ENCODE measurements around the gene SVOP. TPM values are rescaled to one million over a fixed set of nuclear protein-coding genes. Genes with fewer than 3 reads are reported as not detected.

The SVOP gene
- total and polyA plus RNA-seq, 4 donors = 8.7 to 33.5 (median 29.5) TPM

DNA sequence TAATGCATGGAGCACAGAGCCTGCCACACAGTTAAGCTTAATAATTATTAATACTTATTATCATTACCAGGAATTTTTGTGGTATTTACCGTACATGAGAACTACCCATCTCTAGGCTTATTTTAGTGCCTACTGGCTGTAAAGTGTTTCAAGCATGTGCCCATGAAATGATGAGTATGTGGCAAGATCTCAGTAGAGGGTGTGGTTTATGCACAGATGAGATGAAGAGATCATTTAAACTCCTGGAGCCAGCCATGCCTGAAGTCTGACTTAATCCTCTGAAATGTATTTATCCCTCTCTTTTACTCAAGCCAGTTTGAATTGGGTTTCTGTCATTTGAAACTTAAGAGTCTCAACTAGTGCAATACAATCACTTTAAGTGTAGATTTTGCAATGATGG is 80.7 kb downstream of the SVOP start:
- Histone ChIP-seq H3K4me1 (ENCODE audit: control insufficient read depth, insufficient read depth, low read length) (no peaks in the 10 kb centered on the region), H3K27me3 (ENCODE audit: control insufficient read depth, insufficient read depth, low read length) (no peaks in the 10 kb centered on the region), H3K4me3 (ENCODE audit: low read depth, low read length) (no peak overlapping the region), H3K27ac (ENCODE audit: low read depth, low read length) (no peak overlapping the region), H3K36me3 (ENCODE audit: control insufficient read depth, insufficient read depth, low read length) (peaks cover 15% of the 10 kb centered on the region), H3K9me3 (ENCODE audit: control insufficient read depth, insufficient read depth, low read length) (no peaks in the 10 kb centered on the region)
- no peak for DNase-seq (ENCODE audit: low read depth in 4 of 6, low spot score in 6 of 6)
- no CpG with 5 or more reads among the region's 1 CpG for WGBS (ENCODE audit: insufficient coverage)

- H3K9me3 ChIP-seq (ENCODE audit: control insufficient read depth, insufficient read depth, low read length) = no peaks in the 10 kb centered on the region
- 70% methylated on average over 1 of the region's 1 CpG for WGBS (ENCODE audit: insufficient coverage)
- no peaks in the 10 kb centered on the region for H3K27me3 ChIP-seq (ENCODE audit: control insufficient read depth, insufficient read depth, low read length)
- no peak overlapping the region for H3K4me3 ChIP-seq (ENCODE audit: low read depth, low read length)
- H3K4me1 ChIP-seq (ENCODE audit: control insufficient read depth, insufficient read depth, low read length) = no peaks in the 10 kb centered on the region
- H3K27ac ChIP-seq (ENCODE audit: low read depth, low read length) = no peak overlapping the region
- peaks cover 15% of the 10 kb centered on the region for H3K36me3 ChIP-seq (ENCODE audit: control insufficient read depth, insufficient read depth, low read length)
- peak in 1 of 6 donors; percentile 14 for DNase-seq (ENCODE audit: low read depth in 4 of 6, low spot score in 6 of 6)
Observed at GRCh38 chr12:108939594-108939993, 81.3 kb downstream of the SVOP start.

DNA sequence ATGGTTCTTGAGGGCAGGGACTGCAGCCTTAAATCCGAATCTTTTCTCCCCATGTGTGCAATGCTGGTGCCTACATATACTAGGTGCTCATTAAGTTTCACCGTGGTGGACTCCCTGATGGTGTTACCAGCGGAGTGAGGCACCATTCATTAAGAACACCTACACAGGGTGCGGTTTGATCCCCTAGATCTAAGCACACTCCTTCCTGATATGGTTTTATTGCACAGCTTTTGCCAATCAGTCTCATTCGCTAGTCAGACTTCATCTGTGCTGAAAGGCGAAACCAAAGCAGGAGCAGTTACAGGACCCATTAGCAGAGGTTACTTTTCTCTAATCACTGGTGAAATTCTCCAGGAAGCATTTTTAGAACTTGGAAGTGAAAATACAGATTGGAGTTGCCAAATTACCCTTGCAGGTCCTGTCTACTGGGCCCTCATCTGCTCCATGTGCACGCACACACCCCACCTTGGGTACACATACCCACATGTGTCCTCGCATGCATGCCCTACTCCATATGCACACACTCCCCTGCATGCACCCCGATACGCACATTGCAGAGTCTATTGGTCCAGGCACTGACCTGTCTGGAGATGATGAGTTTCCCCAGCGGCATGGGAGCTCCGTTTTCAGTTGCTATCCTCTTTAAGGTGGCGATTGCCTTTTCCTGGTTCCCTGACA is 82.5 kb downstream of the SVOP start:
- H3K27me3 ChIP-seq (ENCODE audit: control insufficient read depth, insufficient read depth, low read length) = no peaks in the 10 kb centered on the region
- no peak overlapping the region for H3K4me3 ChIP-seq (ENCODE audit: low read depth, low read length)
- WGBS (ENCODE audit: insufficient coverage) = 86% methylated on average over 13 of the region's 13 CpGs
- no peaks in the 10 kb centered on the region for H3K4me1 ChIP-seq (ENCODE audit: control insufficient read depth, insufficient read depth, low read length)
- peaks cover 8% of the 10 kb centered on the region for H3K36me3 ChIP-seq (ENCODE audit: control insufficient read depth, insufficient read depth, low read length)
- no peak for DNase-seq (ENCODE audit: low read depth in 4 of 6, low spot score in 6 of 6)
- no peak overlapping the region for H3K27ac ChIP-seq (ENCODE audit: low read depth, low read length)
- no peaks in the 10 kb centered on the region for H3K9me3 ChIP-seq (ENCODE audit: control insufficient read depth, insufficient read depth, low read length)

GRCh38 chr12:108935159-108935763 is 85.6 kb downstream of the SVOP start:
- peak in 1 of 6 donors; percentile 24 for DNase-seq (ENCODE audit: low read depth in 4 of 6, low spot score in 6 of 6)
- no peaks in the 10 kb centered on the region for H3K27me3 ChIP-seq (ENCODE audit: control insufficient read depth, insufficient read depth, low read length)
- H3K27ac ChIP-seq (ENCODE audit: low read depth, low read length) = no peak overlapping the region
- no peaks in the 10 kb centered on the region for H3K4me1 ChIP-seq (ENCODE audit: control insufficient read depth, insufficient read depth, low read length)
- no peaks in the 10 kb centered on the region for H3K9me3 ChIP-seq (ENCODE audit: control insufficient read depth, insufficient read depth, low read length)
- WGBS (ENCODE audit: insufficient coverage) = 73% methylated on average over 3 of the region's 7 CpGs
- peaks cover 2% of the 10 kb centered on the region for H3K36me3 ChIP-seq (ENCODE audit: control insufficient read depth, insufficient read depth, low read length)
- H3K4me3 ChIP-seq (ENCODE audit: low read depth, low read length) = no peak overlapping the region

DNA sequence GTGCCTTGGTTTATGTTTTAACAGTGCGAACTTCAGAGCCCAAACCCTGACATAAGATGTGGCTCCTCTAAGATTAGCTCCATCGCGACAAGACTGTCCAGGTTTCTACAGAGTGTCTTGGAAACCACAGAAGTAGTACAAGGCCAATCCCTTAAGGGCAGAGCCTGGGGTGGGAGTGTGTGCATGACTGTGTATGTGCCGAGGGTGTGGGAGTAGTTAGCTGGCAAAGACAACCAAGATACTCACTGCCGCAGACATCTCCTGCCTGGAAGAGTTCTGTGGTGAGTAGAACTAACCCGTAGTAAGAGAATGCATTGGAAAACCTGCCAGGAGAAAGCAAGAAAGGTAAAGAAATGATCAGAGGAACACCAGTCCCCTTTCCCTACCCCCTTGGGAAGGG is 86.9 kb downstream of the SVOP start:
- no peak for DNase-seq (ENCODE audit: low read depth in 4 of 6, low spot score in 6 of 6)
- peaks cover 2% of the 10 kb centered on the region for H3K36me3 ChIP-seq (ENCODE audit: control insufficient read depth, insufficient read depth, low read length)
- H3K4me1 ChIP-seq (ENCODE audit: control insufficient read depth, insufficient read depth, low read length) = no peaks in the 10 kb centered on the region
- H3K4me3 ChIP-seq (ENCODE audit: low read depth, low read length) = no peak overlapping the region
- no peaks in the 10 kb centered on the region for H3K27me3 ChIP-seq (ENCODE audit: control insufficient read depth, insufficient read depth, low read length)
- no peaks in the 10 kb centered on the region for H3K9me3 ChIP-seq (ENCODE audit: control insufficient read depth, insufficient read depth, low read length)
- 92% methylated on average over 5 of the region's 6 CpGs for WGBS (ENCODE audit: insufficient coverage)
- H3K27ac ChIP-seq (ENCODE audit: low read depth, low read length) = no peak overlapping the region

DNA sequence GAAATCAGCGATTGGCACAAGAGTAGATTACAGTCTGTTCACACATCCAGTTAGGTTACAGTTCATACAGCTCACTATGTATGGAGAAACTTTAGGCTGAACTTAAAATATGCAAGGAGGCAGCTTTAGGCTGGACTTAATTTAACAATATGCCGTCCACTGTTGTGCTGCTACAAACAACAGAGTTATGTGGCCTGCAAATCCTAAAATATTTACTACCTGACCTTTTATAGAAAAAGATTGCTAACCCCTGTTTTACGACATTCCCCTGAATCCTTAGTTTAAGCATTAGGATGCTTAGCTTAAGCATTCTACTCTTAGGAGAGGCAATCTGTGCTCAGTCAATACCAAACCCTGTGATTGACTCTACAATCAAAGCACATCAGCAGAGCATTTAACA is 90.1 kb downstream of the SVOP start:
- H3K27ac ChIP-seq (ENCODE audit: low read depth, low read length) = no peak overlapping the region
- DNase-seq (ENCODE audit: low read depth in 4 of 6, low spot score in 6 of 6) = no peak

GRCh38 chr12:108930155-108930554 is 90.7 kb downstream of the SVOP start:
- H3K9me3 ChIP-seq (ENCODE audit: control insufficient read depth, insufficient read depth, low read length) = no peaks in the 10 kb centered on the region
- no peak overlapping the region for H3K27ac ChIP-seq (ENCODE audit: low read depth, low read length)
- H3K4me1 ChIP-seq (ENCODE audit: control insufficient read depth, insufficient read depth, low read length) = no peaks in the 10 kb centered on the region
- H3K4me3 ChIP-seq (ENCODE audit: low read depth, low read length) = no peak overlapping the region
- no peaks in the 10 kb centered on the region for H3K36me3 ChIP-seq (ENCODE audit: control insufficient read depth, insufficient read depth, low read length)
- H3K27me3 ChIP-seq (ENCODE audit: control insufficient read depth, insufficient read depth, low read length) = no peaks in the 10 kb centered on the region
- WGBS (ENCODE audit: insufficient coverage) = 72% methylated on average over 2 of the region's 5 CpGs
- DNase-seq (ENCODE audit: low read depth in 4 of 6, low spot score in 6 of 6) = no peak

More for the DNA sequence above, 90.1 kb downstream of the SVOP start:
- no peak overlapping the region for H3K4me3 ChIP-seq (ENCODE audit: low read depth, low read length)
- no peaks in the 10 kb centered on the region for H3K27me3 ChIP-seq (ENCODE audit: control insufficient read depth, insufficient read depth, low read length)
- H3K36me3 ChIP-seq (ENCODE audit: control insufficient read depth, insufficient read depth, low read length) = no peaks in the 10 kb centered on the region
- WGBS (ENCODE audit: insufficient coverage) = no CpG with 5 or more reads among the region's 3 CpGs
- H3K9me3 ChIP-seq (ENCODE audit: control insufficient read depth, insufficient read depth, low read length) = no peaks in the 10 kb centered on the region
- H3K4me1 ChIP-seq (ENCODE audit: control insufficient read depth, insufficient read depth, low read length) = no peaks in the 10 kb centered on the region

GRCh38 chr12:108928695-108929094 is 92.2 kb downstream of the SVOP start:
- WGBS (ENCODE audit: insufficient coverage) = 94% methylated on average over 8 of the region's 8 CpGs
- DNase-seq (ENCODE audit: low read depth in 4 of 6, low spot score in 6 of 6) = no peak
- Histone ChIP-seq H3K4me1 (ENCODE audit: control insufficient read depth, insufficient read depth, low read length) (no peaks in the 10 kb centered on the region), H3K9me3 (ENCODE audit: control insufficient read depth, insufficient read depth, low read length) (no peaks in the 10 kb centered on the region), H3K4me3 (ENCODE audit: low read depth, low read length) (no peak overlapping the region), H3K27ac (ENCODE audit: low read depth, low read length) (no peak overlapping the region), H3K27me3 (ENCODE audit: control insufficient read depth, insufficient read depth, low read length) (no peaks in the 10 kb centered on the region), H3K36me3 (ENCODE audit: control insufficient read depth, insufficient read depth, low read length) (no peaks in the 10 kb centered on the region)

- no peaks in the 10 kb centered on the region for H3K4me1 ChIP-seq (ENCODE audit: control insufficient read depth, insufficient read depth, low read length)
- 94% methylated on average over 3 of the region's 3 CpGs for WGBS (ENCODE audit: insufficient coverage)
- no peak for DNase-seq (ENCODE audit: low read depth in 4 of 6, low spot score in 6 of 6)
- H3K9me3 ChIP-seq (ENCODE audit: control insufficient read depth, insufficient read depth, low read length) = no peaks in the 10 kb centered on the region
- H3K27ac ChIP-seq (ENCODE audit: low read depth, low read length) = no peak overlapping the region
- no peak overlapping the region for H3K4me3 ChIP-seq (ENCODE audit: low read depth, low read length)
- peaks cover 8% of the 10 kb centered on the region for H3K36me3 ChIP-seq (ENCODE audit: control insufficient read depth, insufficient read depth, low read length)
- no peaks in the 10 kb centered on the region for H3K27me3 ChIP-seq (ENCODE audit: control insufficient read depth, insufficient read depth, low read length)
Observed at GRCh38 chr12:108922918-108923317, 98.0 kb downstream of the SVOP start.

- no peak overlapping the region for H3K4me3 ChIP-seq (ENCODE audit: low read depth, low read length)
- H3K9me3 ChIP-seq (ENCODE audit: control insufficient read depth, insufficient read depth, low read length) = no peaks in the 10 kb centered on the region
- DNase-seq (ENCODE audit: low read depth in 4 of 6, low spot score in 6 of 6) = no peak
- WGBS (ENCODE audit: insufficient coverage) = 38% methylated on average over 1 of the region's 3 CpGs
- no peak overlapping the region for H3K27ac ChIP-seq (ENCODE audit: low read depth, low read length)
- no peaks in the 10 kb centered on the region for H3K27me3 ChIP-seq (ENCODE audit: control insufficient read depth, insufficient read depth, low read length)
- peaks cover 8% of the 10 kb centered on the region for H3K36me3 ChIP-seq (ENCODE audit: control insufficient read depth, insufficient read depth, low read length)
- no peaks in the 10 kb centered on the region for H3K4me1 ChIP-seq (ENCODE audit: control insufficient read depth, insufficient read depth, low read length)
Observed at GRCh38 chr12:108921946-108922345, 98.9 kb downstream of the SVOP start.
